HEK293 (cell line): ENCODE measurements around the gene AGAP1.

Experiments
- CTCF ChIP-seq: fragments of 450-650 bp; formaldehyde crosslinking; IDR thresholded peaks from 2 replicates; pipeline ENCODE4 v1.5.1; 2016; ENCODE audit warnings: missing biosample characterization, missing genetic modification characterization
- KLF10 ChIP-seq: fragments of 450-650 bp; IDR thresholded peaks from 2 replicates; pipeline ENCODE4 v1.5.1; 2018; ENCODE audit warnings: missing biosample characterization, mild to moderate bottlenecking, missing genetic modification characterization
- ZFP3 ChIP-seq: fragments of 450-650 bp; formaldehyde crosslinking; IDR thresholded peaks from 2 replicates; pipeline ENCODE4 v1.5.1; 2016; ENCODE audit warnings: low read depth, missing biosample characterization, missing genetic modification characterization
- ZNF311 ChIP-seq: fragments of 450-650 bp; formaldehyde crosslinking; IDR thresholded peaks from 2 replicates; pipeline ENCODE4 v1.5.1; 2017; ENCODE audit warnings: missing biosample characterization, missing genetic modification characterization, borderline replicate concordance
- ZNF549 ChIP-seq: fragments of 450-650 bp; IDR thresholded peaks from 2 replicates; pipeline ENCODE4 v1.5.1; 2018; ENCODE audit warnings: missing biosample characterization, missing genetic modification characterization, mild to moderate bottlenecking, inconsistent platforms, moderate library complexity
- ZNF585B ChIP-seq: fragments of 450-650 bp; formaldehyde crosslinking; IDR thresholded peaks from 2 replicates; pipeline ENCODE4 v1.5.1; 2016; ENCODE audit warnings: missing biosample characterization, missing genetic modification characterization
- ZNF707 ChIP-seq: fragments of 450-650 bp; formaldehyde crosslinking; IDR thresholded peaks from 2 replicates; pipeline ENCODE4 v1.5.1; 2016; ENCODE audit warnings: missing biosample characterization, missing genetic modification characterization
- ZSCAN18 ChIP-seq: fragments of 450-650 bp; formaldehyde crosslinking; IDR thresholded peaks from 2 replicates; pipeline ENCODE4 v1.5.1; 2016; ENCODE audit warnings: missing biosample characterization, missing genetic modification characterization
- TF ChIP-seq, protein P1 (sequence below): fragments of 450-650 bp; formaldehyde crosslinking; IDR thresholded peaks from 2 replicates; pipeline ENCODE4 v1.5.1; 2016; ENCODE audit warnings: missing biosample characterization, missing genetic modification characterization

- no peak for TF ChIP-seq ZNF585B
- TF ChIP-seq ZNF707 (tag by site-specific recombination), result no peak
- no peak for TF ChIP-seq ZNF311 (tag by site-specific recombination)
- TF ChIP-seq, protein P1, sequence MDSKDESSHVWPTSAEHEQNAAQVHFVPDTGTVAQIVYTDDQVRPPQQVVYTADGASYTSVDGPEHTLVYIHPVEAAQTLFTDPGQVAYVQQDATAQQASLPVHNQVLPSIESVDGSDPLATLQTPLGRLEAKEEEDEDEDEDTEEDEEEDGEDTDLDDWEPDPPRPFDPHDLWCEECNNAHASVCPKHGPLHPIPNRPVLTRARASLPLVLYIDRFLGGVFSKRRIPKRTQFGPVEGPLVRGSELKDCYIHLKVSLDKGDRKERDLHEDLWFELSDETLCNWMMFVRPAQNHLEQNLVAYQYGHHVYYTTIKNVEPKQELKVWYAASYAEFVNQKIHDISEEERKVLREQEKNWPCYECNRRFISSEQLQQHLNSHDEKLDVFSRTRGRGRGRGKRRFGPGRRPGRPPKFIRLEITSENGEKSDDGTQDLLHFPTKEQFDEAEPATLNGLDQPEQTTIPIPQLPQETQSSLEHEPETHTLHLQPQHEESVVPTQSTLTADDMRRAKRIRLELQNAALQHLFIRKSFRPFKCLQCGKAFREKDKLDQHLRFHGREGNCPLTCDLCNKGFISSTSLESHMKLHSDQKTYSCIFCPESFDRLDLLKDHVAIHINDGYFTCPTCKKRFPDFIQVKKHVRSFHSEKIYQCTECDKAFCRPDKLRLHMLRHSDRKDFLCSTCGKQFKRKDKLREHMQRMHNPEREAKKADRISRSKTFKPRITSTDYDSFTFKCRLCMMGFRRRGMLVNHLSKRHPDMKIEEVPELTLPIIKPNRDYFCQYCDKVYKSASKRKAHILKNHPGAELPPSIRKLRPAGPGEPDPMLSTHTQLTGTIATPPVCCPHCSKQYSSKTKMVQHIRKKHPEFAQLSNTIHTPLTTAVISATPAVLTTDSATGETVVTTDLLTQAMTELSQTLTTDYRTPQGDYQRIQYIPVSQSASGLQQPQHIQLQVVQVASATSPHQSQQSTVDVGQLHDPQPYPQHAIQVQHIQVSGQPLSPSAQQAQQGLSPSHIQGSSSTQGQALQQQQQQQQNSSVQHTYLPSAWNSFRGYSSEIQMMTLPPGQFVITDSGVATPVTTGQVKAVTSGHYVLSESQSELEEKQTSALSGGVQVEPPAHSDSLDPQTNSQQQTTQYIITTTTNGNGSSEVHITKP (tag by site-specific recombination), result no peak
- no peak for TF ChIP-seq ZNF549
- no peak for TF ChIP-seq KLF10 (tag by site-specific recombination)
- no peak for TF ChIP-seq CTCF (tag by site-specific recombination)
- no peak for TF ChIP-seq ZSCAN18 (tag by site-specific recombination)
- TF ChIP-seq ZFP3 (tag by site-specific recombination), result no peak
Measured at GRCh38 chr2:235898766-235899165, 404.9 kb downstream of the AGAP1 start.
